GM12865 (cell line): ENCODE results near the gene CCNJL.
"Not testable (repeated sequence)": the region's sequence is repeated elsewhere in the genome, so short reads cannot be mapped to it uniquely, and the experiment has no call there.

ENCODE experiments used
- DNase-seq: peaks from one replicate; pipeline ENCODE4 v3.0.0; 2010; ENCODE audit warnings: low read depth
- H3K4me3 ChIP-seq: 2 replicates; pipeline ENCODE4 v1.5.1; 2011; ENCODE audit warnings: mild to moderate bottlenecking, low read depth, low read length, control low read depth
- TF ChIP-seq, protein P1 (sequence below): IDR thresholded peaks from 2 replicates; pipeline ENCODE4 v1.5.1; 2011; ENCODE audit warnings: low read length, control low read depth, low read depth, inconsistent platforms; ENCODE audit not compliant: insufficient read depth; ENCODE audit errors: missing control alignments

The CCNJL gene

DNA sequence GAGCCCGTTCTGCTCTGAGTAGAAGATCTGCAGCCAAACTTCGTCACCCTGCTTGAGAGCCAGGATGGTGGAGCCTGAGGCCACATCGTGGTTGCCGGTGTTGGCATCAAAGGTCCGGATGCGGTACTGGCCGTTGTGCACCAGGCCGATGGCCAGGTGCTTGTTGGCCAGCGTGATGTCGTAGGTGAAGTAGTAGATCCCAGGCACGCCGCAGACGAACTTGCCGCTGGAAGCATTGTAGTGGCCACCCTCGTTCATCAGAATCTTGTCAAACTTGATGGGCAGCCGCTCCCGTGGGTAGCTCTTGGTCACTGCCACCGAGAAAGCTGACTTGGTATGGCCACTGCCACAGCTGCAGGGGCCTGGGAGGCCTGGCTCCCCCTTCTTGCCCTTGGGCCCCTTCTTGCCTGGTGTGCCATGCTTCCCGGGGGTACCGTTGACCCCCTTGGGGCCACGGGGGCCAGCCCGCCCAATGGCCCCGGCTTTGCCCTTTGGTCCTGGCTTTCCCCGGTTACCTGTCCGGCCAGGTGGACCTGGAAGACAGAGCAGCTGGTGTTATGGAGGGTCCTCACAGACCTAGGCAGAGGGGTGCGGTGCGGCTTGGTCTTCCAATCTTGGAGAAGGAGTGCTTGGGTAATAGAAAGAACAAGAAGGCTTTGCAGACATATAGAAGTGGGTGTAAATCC, 37.0 kb upstream of the CCNJL start:
- no peak overlapping the region for H3K4me3 ChIP-seq
- DNase-seq = no peak
- TF ChIP-seq, protein P1, sequence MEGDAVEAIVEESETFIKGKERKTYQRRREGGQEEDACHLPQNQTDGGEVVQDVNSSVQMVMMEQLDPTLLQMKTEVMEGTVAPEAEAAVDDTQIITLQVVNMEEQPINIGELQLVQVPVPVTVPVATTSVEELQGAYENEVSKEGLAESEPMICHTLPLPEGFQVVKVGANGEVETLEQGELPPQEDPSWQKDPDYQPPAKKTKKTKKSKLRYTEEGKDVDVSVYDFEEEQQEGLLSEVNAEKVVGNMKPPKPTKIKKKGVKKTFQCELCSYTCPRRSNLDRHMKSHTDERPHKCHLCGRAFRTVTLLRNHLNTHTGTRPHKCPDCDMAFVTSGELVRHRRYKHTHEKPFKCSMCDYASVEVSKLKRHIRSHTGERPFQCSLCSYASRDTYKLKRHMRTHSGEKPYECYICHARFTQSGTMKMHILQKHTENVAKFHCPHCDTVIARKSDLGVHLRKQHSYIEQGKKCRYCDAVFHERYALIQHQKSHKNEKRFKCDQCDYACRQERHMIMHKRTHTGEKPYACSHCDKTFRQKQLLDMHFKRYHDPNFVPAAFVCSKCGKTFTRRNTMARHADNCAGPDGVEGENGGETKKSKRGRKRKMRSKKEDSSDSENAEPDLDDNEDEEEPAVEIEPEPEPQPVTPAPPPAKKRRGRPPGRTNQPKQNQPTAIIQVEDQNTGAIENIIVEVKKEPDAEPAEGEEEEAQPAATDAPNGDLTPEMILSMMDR = no peak

DNA sequence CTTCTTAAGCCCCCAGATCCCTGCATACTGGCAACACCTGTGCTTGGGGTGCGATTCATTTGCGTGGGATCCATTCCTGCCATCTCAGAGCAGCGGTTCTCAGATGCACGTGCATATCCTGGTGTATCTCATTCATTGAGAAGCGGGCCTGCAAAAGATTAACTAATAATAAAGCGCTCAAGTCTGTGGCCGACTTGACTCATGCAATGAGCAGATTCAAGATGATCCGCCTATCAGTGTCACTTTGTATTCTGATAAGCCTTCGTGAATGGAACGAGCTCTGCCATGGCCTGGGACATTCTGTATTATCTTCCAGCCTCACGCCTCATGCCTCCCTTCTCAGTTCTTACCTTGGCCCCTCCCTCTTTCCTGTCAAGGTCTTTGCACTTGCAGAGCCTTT, 35.7 kb upstream of the CCNJL start:
- TF ChIP-seq, protein P1 = no peak
- DNase-seq = no peak
- H3K4me3 ChIP-seq = no peak overlapping the region

DNA sequence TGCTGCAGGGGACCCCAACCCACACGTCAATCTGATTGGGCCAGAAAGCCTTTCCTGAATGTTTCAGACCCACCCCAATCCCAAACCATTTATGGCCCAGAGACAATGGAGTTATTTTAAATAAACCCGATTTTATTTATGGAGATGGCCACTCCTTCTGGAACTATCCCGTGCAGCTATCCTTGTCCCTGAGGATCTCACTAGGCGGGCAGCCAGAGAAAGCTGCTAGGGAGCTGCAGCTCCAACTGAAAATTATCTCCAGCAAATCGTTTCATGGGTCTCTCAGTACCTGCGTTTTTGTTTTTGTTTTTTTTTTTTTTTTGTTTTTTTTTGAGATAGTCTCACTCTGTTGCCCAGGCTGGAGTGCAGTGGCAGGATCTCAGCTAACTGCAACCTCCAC, 35.1 kb upstream of the CCNJL start:
- DNase-seq = no peak
- TF ChIP-seq, protein P1 = no peak
- no peak overlapping the region for H3K4me3 ChIP-seq

DNA sequence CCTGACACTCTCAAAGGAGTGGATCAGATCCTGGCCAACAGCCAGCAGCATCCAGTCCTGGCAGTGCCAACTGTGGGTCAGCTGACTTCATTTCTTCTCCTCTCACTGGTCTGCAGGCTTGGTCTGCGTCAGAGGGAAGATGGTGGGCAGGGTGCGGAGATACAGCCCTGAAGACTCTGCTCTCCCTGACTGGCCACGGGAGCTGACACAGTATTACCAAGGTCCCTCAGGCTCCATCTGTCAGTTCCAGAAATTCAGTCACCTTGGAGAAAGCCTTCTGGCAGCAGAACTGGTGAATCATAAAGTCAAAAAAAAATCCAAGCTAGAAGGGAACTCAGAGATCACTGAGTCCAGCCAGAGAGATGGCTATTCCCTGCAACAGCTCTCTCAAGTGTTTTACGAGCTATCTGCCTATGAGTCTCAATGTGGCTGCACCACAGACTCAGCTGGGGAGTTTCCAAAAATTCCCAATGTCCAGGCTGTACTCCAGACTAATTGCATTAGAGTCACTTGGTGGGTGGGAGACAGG, 30.1 kb upstream of the CCNJL start:
- H3K4me3 ChIP-seq = no peak overlapping the region
- DNase-seq = no peak
- TF ChIP-seq, protein P1 = no peak

DNA sequence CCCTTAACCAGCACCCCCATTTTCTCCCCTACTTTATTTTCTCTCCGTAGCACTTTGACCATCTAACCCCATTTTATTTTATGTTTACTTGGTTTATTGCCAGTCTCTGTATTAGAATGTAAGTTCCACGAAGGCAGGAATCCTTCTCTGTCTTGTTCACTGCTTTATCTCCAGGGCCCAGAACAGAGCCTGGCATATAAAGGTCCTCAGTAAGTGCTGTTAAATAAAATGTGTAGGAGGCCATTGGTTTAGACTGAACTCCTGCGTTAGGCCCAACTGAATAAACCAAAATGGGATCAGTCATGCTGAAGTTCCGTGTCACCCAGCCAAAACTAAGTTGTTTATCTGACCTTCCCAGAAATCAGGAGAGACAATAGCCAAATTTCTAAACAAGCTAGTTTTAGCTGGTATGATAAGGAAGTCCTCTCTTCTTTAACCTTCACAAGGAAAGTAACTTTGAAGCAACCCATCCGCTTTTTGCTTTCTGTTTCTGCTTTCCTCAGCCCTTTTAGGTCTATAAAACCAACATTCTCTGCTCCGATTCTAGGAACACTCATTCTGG, 29.0 kb upstream of the CCNJL start:
- TF ChIP-seq, protein P1 = no peak
- H3K4me3 ChIP-seq = no peak overlapping the region

DNA sequence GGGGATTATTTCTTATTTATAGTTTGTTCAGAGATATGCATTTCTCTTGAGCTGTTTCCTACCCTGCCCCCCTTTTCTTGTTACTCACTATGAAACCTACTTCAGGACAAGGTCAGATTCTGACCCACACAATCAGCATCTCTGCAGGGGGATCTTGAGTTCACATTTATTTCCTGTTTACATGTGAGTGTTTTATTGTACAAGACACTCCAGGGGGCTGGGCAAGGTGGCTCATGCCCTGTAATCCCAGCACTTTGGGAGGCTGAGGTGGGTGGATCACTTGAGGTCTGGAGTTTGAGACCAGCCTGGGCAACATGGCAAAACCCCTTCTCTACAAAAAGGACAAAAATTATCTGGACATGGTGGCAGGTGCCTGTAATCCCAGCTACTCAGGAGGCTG, 28.1 kb upstream of the CCNJL start:
- DNase-seq = peak; percentile 21

More for the DNA sequence above, 29.0 kb upstream of the CCNJL start:
- no peak for DNase-seq

DNA sequence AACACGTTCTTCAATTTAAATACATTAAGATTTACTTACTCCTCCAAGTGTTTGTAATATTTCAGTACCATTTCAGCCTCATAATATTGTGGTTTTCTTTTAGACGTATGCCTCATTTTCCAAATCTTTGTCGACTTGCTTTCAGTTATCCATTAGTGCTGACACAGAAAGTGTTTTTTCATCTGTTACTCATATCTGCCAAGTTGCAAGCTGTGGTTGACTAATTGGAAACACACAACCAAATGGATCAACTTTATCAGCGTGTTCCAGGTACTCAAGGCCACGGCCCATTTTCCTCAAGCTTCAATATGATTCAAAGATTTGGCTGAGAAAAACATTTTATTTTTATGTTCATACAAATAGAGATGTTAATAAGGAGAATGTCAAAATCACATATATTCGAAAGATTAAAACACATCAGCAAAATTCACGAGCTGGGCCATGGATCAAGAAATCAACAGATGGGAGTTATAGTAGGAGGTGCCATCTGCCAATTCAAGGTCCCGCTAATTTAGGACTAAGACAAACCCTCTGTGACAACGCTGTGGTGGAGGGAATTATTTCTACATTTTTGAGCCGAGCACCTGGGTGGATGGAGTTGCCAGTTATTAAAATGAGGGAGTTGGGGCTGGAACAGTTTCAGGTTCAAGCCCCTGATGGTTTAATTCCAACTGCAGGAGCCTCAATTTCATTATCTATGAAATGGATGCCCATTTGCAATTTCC, 27.2 kb upstream of the CCNJL start:
- H3K4me3 ChIP-seq = no peak overlapping the region
- DNase-seq = no peak
- TF ChIP-seq, protein P1 = no peak

More for the DNA sequence above, 28.1 kb upstream of the CCNJL start:
- H3K4me3 ChIP-seq = not testable (repeated sequence)

DNA sequence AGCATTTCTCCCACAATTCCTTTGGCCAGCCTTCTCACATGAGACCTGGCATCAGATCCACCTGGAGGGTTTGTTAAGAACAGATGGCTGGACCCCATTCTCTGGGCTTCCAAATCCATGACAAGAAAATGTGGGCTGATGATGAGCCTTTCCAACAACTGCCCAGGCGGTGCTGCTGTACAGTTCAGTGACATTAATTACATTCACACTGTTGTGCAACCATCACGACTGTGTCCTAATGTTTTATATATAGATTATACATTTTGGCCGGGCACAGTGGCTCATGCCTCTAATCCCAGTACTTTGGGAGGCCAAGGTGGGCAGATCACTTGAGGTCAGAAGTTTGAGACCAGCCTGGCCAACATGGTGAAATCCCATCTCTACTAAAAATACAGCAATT, 22.4 kb upstream of the CCNJL start:
- not testable (repeated sequence) for DNase-seq, H3K4me3 ChIP-seq
